Neural cell (in vitro differentiated cells): Measurements from ENCODE around the gene NFASC. TPM values are rescaled to one million over a fixed set of nuclear protein-coding genes. Genes with fewer than 3 reads are reported as not detected.

Experiments used
- H2AFZ ChIP-seq: fragments of 200-600, 300-800 bp; sonication (generic), shearing (Covaris generic); 2 replicates; pipeline ENCODE4 v1.6.0; 2014; ENCODE audit warnings: low read depth, mild to moderate bottlenecking, antibody characterized with exemption, low read length, moderate library complexity
- H3F3A ChIP-seq: fragments of 200-600 bp; shearing (Covaris generic); 2 replicates; pipeline ENCODE4 v1.6.1; 2016; ENCODE audit warnings: mild to moderate bottlenecking, moderate library complexity, mixed read lengths, antibody characterized with exemption, low read length; ENCODE audit not compliant: insufficient read depth, poor library complexity, severe bottlenecking
- H3K27ac ChIP-seq: fragments of 200-600, 300-800 bp; sonication (generic), shearing (Covaris generic); 2 replicates; pipeline ENCODE4 v1.5.1; 2014; ENCODE audit warnings: mild to moderate bottlenecking, low read length, moderate library complexity
- H3K27me3 ChIP-seq: fragments of 300-800, 200-600 bp; sonication (generic), shearing (Covaris generic); 2 replicates; pipeline ENCODE4 v1.6.0; 2014; ENCODE audit warnings: mild to moderate bottlenecking, low read depth, low read length, moderate library complexity; ENCODE audit not compliant: insufficient read depth
- H3K36me3 ChIP-seq: fragments of 300-800, 200-600 bp; sonication (generic), shearing (Covaris generic); 2 replicates; pipeline ENCODE4 v1.5.1; 2014; ENCODE audit warnings: mild to moderate bottlenecking, antibody characterized with exemption, low read length, moderate library complexity; ENCODE audit not compliant: insufficient read depth
- H3K4me2 ChIP-seq: fragments of 300-800, 200-600 bp; sonication (generic), shearing (Covaris generic); 2 replicates; pipeline ENCODE4 v1.6.0; 2014; ENCODE audit warnings: mild to moderate bottlenecking, low read length
- H3K4me3 ChIP-seq: fragments of 300-800, 200-600 bp; sonication (generic), shearing (Covaris generic); 2 replicates; pipeline ENCODE4 v1.5.1; 2014; ENCODE audit warnings: mild to moderate bottlenecking, low read length, moderate library complexity
- H3K79me2 ChIP-seq: fragments of 200-600 bp; shearing (Covaris generic); replicated peaks from 2 replicates; pipeline ENCODE4 v1.6.0; 2014; ENCODE audit warnings: mild to moderate bottlenecking, low read length, moderate library complexity; ENCODE audit not compliant: insufficient read depth
- H3K9ac ChIP-seq: fragments of 300-800, 200-600 bp; sonication (generic), shearing (Covaris generic); 2 replicates; pipeline ENCODE4 v1.6.1; 2016; ENCODE audit warnings: mild to moderate bottlenecking, low read length, mixed read lengths
- H3K9me2 ChIP-seq: fragments of 200-600 bp; shearing (Covaris generic); 2 replicates; pipeline ENCODE4 v1.6.1; 2016; ENCODE audit warnings: mild to moderate bottlenecking, low read length, mixed read lengths; ENCODE audit not compliant: insufficient read depth
- H3K9me3 ChIP-seq: fragments of 200-600, 300-800 bp; sonication (generic), shearing (Covaris generic); 2 replicates; pipeline ENCODE4 v1.6.1; 2016; ENCODE audit warnings: mild to moderate bottlenecking, mixed run types, low read length, moderate library complexity, mixed read lengths
- H4K20me1 ChIP-seq: fragments of 200-600 bp; shearing (Covaris generic); 2 replicates; pipeline ENCODE4 v1.6.1; 2016; ENCODE audit warnings: mild to moderate bottlenecking, mixed run types; ENCODE audit not compliant: insufficient read depth
- EP300 ChIP-seq: fragments of 450-650 bp; conservative IDR thresholded peaks from 2 replicates; pipeline ENCODE4 v1.6.1; 2014; ENCODE audit warnings: antibody characterized with exemption, mild to moderate bottlenecking, moderate library complexity; ENCODE audit not compliant: poor library complexity, severe bottlenecking
- EZH2 ChIP-seq: fragments of 200-600, 300-800 bp; shearing (Covaris generic), sonication (generic); IDR thresholded peaks from 2 replicates; pipeline ENCODE4 v1.6.1; 2014; ENCODE audit warnings: antibody characterized with exemption, low read length, borderline replicate concordance, mild to moderate bottlenecking; ENCODE audit not compliant: insufficient read depth, poor library complexity, severe bottlenecking
- MXI1 ChIP-seq: fragments of 450-650 bp; conservative IDR thresholded peaks from 2 replicates; pipeline ENCODE4 v1.6.1; 2014; ENCODE audit warnings: antibody characterized with exemption, mild to moderate bottlenecking; ENCODE audit not compliant: poor library complexity, severe bottlenecking
- POLR2AphosphoS5 ChIP-seq: IDR thresholded peaks from 2 replicates; pipeline ENCODE4 v1.6.1; 2012
- RAD21 ChIP-seq: fragments of 450-650 bp; conservative IDR thresholded peaks from 2 replicates; pipeline ENCODE4 v1.6.1; 2014; ENCODE audit warnings: antibody characterized with exemption, mild to moderate bottlenecking, moderate library complexity
- SMC3 ChIP-seq: fragments of 450-650 bp; conservative IDR thresholded peaks from 2 replicates; pipeline ENCODE4 v1.6.1; 2014; ENCODE audit warnings: antibody characterized with exemption, mild to moderate bottlenecking, moderate library complexity; ENCODE audit not compliant: poor library complexity
- TAF1 ChIP-seq: IDR thresholded peaks from 2 replicates; pipeline ENCODE4 v1.6.1; 2012; ENCODE audit warnings: low read depth
- polyA plus RNA-seq: library from polyadenylated mRNA; depleted of rRNA; stranded (reverse); fragments of >200 nt; gene quantifications from 2 replicates; pipeline ENCODE4 v1.2.3, GENCODE V29; 2014
- TF ChIP-seq, protein P1 (sequence below): fragments of 450-650 bp; IDR thresholded peaks from 2 replicates; pipeline ENCODE4 v1.5.1; 2014; ENCODE audit warnings: antibody characterized with exemption, mild to moderate bottlenecking, moderate library complexity; ENCODE audit not compliant: poor library complexity, severe bottlenecking
- TF ChIP-seq, protein P2 (sequence below): IDR thresholded peaks from 2 replicates; pipeline ENCODE4 v1.6.1; 2012; ENCODE audit warnings: borderline replicate concordance

NFASC gene
- polyA plus RNA-seq, 1 donor from 2014 or later: 23.9 TPM

DNA sequence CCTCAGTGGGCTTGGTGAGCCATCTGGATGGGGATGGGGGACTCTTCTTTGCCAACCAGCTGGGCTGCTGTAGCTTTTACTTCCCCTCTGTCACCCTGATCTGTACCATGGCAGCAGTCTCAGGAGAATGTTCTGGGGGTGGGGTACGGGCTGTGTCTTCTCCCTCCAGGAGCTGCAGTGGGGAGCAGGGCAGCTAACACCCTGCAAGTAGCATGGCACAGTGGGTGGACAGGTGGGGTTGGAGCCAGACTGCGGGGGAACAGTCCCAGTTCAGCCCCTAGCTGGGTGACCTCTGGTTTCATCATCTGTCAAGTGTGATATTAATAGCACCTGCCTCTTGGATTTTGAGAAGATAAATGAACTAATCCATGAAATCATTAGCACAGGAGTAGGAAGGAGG is 3.1 kb downstream of the NFASC start:
- H3K9me3 ChIP-seq: no peaks in the 10 kb centered on the region
- no peaks in the 10 kb centered on the region for H3F3A ChIP-seq
- H4K20me1 ChIP-seq: no peaks in the 10 kb centered on the region
- H3K27ac ChIP-seq: no peak overlapping the region
- TF ChIP-seq, protein P1, sequence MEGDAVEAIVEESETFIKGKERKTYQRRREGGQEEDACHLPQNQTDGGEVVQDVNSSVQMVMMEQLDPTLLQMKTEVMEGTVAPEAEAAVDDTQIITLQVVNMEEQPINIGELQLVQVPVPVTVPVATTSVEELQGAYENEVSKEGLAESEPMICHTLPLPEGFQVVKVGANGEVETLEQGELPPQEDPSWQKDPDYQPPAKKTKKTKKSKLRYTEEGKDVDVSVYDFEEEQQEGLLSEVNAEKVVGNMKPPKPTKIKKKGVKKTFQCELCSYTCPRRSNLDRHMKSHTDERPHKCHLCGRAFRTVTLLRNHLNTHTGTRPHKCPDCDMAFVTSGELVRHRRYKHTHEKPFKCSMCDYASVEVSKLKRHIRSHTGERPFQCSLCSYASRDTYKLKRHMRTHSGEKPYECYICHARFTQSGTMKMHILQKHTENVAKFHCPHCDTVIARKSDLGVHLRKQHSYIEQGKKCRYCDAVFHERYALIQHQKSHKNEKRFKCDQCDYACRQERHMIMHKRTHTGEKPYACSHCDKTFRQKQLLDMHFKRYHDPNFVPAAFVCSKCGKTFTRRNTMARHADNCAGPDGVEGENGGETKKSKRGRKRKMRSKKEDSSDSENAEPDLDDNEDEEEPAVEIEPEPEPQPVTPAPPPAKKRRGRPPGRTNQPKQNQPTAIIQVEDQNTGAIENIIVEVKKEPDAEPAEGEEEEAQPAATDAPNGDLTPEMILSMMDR: no peak
- TF ChIP-seq MXI1 (no peak), EP300 (no peak), POLR2AphosphoS5 (no peak), RAD21 (no peak), SMC3 (no peak), EZH2 (no peak), TAF1 (no peak)
- TF ChIP-seq, protein P2, sequence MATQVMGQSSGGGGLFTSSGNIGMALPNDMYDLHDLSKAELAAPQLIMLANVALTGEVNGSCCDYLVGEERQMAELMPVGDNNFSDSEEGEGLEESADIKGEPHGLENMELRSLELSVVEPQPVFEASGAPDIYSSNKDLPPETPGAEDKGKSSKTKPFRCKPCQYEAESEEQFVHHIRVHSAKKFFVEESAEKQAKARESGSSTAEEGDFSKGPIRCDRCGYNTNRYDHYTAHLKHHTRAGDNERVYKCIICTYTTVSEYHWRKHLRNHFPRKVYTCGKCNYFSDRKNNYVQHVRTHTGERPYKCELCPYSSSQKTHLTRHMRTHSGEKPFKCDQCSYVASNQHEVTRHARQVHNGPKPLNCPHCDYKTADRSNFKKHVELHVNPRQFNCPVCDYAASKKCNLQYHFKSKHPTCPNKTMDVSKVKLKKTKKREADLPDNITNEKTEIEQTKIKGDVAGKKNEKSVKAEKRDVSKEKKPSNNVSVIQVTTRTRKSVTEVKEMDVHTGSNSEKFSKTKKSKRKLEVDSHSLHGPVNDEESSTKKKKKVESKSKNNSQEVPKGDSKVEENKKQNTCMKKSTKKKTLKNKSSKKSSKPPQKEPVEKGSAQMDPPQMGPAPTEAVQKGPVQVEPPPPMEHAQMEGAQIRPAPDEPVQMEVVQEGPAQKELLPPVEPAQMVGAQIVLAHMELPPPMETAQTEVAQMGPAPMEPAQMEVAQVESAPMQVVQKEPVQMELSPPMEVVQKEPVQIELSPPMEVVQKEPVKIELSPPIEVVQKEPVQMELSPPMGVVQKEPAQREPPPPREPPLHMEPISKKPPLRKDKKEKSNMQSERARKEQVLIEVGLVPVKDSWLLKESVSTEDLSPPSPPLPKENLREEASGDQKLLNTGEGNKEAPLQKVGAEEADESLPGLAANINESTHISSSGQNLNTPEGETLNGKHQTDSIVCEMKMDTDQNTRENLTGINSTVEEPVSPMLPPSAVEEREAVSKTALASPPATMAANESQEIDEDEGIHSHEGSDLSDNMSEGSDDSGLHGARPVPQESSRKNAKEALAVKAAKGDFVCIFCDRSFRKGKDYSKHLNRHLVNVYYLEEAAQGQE: no peak
- H3K4me3 ChIP-seq: no peak overlapping the region
- peaks cover 14% of the 10 kb centered on the region for H3K79me2 ChIP-seq
- H3K9ac ChIP-seq: no peak overlapping the region
- no peaks in the 10 kb centered on the region for H3K27me3 ChIP-seq
- no peaks in the 10 kb centered on the region for H3K9me2 ChIP-seq
- no peaks in the 10 kb centered on the region for H3K36me3 ChIP-seq
- H2AFZ ChIP-seq: no peak overlapping the region
- H3K4me2 ChIP-seq: no peak overlapping the region

DNA sequence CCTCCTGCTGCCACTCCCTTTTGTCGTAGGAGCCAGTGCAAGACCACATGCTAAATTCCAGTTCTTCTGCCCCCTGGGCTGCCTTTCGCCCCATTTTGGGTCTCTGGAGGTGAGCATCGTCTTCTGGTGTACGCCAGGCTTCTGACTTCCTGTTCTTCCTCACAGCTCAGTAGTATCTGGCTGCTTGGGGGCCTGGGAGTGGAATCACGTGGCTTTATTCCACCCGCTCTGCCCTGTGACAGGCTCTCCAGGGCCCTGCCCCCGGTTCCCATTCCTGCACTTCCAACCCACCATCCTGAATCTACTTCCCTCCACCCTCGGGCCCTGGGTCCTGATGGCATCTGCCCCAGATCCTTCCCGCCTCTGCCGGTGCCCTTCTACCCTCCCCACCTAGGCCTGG is 3.6 kb downstream of the NFASC start:
- Histone ChIP-seq H4K20me1 (peaks cover 6% of the 10 kb centered on the region), H3K27me3 (no peaks in the 10 kb centered on the region), H2AFZ (no peak overlapping the region), H3K27ac (no peak overlapping the region), H3K9me2 (no peaks in the 10 kb centered on the region), H3K9ac (no peak overlapping the region), H3F3A (no peaks in the 10 kb centered on the region), H3K4me2 (no peak overlapping the region), H3K36me3 (no peaks in the 10 kb centered on the region), H3K9me3 (no peaks in the 10 kb centered on the region), H3K79me2 (peaks cover 16% of the 10 kb centered on the region), H3K4me3 (no peak overlapping the region)
- TF ChIP-seq MXI1 (no peak), RAD21 (no peak), EZH2 (no peak), POLR2AphosphoS5 (no peak), SMC3 (no peak), EP300 (no peak), TAF1 (no peak)
- TF ChIP-seq, protein P2: no peak
- TF ChIP-seq, protein P1: no peak
